Endometrial microvascular endothelial cells (primary cell): ENCODE results near the gene RCN2. TPM values are rescaled to one million over a fixed set of nuclear protein-coding genes. Genes with fewer than 3 reads are reported as not detected.

Source experiments
- in situ Hi-C: cut with HindIII; loops from 2 replicates; pipeline ENCODE4 v1.10.0; 2017; ENCODE audit warnings: low sequenced_read_pairs, low pct_unique_long_range_greater_than_20kb; ENCODE audit errors: inconsistent ontology term
- total RNA-seq: library from RNA; depleted of rRNA; stranded (reverse); fragments of >200 nt; gene quantifications from one replicate; pipeline ENCODE4 v1.2.3, GENCODE V29; 2015; ENCODE audit errors: inconsistent ontology term

The RCN2 gene
- total RNA-seq, 1 donor from 2014 or later: 85.5 TPM

DNA sequence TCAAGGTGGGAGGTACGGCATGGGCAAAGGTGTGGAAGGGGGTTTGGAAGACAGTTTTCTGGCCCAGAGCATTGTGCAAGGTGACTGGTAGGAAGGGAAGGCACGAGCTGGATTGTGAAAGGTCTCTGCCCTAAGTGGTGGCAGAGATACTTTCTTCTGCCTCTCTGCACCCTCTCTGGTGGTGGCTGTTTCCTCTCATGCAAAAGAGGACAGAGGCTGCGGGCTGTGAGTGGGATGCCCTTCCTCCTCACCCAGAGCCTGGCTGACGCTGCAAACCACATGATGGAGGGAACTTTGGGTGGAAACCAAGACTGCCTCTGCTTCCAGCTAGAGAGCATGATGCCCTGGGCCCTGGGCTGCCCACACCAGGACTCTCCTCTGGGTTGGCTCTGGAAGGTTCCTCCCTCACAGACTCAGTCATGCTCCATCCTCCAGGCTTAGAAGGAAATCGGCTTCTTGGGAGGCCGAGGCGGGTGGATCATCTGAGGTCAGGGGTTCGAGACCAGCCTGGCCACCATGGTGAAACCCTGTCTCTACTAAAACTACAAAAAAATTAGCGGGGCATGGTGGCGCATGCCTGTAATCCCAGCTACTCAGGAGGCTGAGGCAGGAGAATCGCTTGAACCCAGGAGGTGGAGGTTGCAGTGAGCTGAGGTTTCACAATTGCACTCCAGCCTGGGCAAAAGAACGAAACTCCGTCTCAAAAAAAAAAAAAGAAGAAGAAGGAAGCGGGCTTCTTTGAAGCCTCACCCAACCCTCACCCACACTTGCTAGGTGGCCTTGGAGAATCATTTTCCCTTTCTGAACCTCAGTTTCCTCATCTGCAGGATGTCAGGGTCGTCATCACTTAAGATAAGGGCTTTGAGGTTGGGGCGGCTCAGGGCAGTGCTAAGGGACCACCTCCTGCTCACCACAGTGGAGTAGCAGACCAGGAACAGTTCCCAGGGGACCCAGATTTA lies 71.7 kb downstream of the RCN2 start:
- in situ Hi-C loops: no loop called here

Other genes starting within 250 kb of the RCN2 start
- gene SCAPER, start 26.4 kb upstream of the RCN2 start, total RNA-seq: 9.0 TPM
- not detected for gene PSTPIP1, start 63.4 kb downstream of the RCN2 start, total RNA-seq
- 361 TPM for gene TSPAN3, start 139.4 kb downstream of the RCN2 start, total RNA-seq